Sciatic nerve (tissue), 2 donors: ENCODE data around the gene TTF2. TPM values are rescaled to one million over a fixed set of nuclear protein-coding genes. Genes with fewer than 3 reads are reported as not detected.

Experiments
- ATAC-seq: fragments of 200-7000 bp; cut with Tn5 transposase; one replicate; pipeline ENCODE4 v1.9.1; 2020; ENCODE audit warnings: mild to moderate bottlenecking, moderate library complexity
- DNase-seq: peaks from one replicate; pipeline ENCODE4 v3.0.0-alpha.2; 2020; ENCODE audit warnings: low spot score
- intact Hi-C: fragments of 100-400 bp; cut with DNase I; formaldehyde crosslinking; loops from one replicate; pipeline ENCODE4 v1.14.2; 2022
- total RNA-seq: library from RNA; stranded (reverse); fragmentation: NEBNext Ultra II Directional; extraction: Animal tissue kit (Norgen Biotek cat#: 25700); gene quantifications from one replicate; pipeline ENCODE4 v1.2.1, GENCODE V29; 2021
- donor health status: DM: no; HTN: no; CAD: no.
- donor health status: DM: no; HTN: no; CAD: no.

TTF2 gene
- 15.3 TPM for total RNA-seq

- ATAC-seq (peak; percentile 100), DNase-seq (peak; percentile 95)
- intact Hi-C loops, result no loop called here
Observed at GRCh38 chr1:117059678-117060440, at the start of gene TTF2. Gene TTF2, plus strand, starts transcription at chr1:117060326. Its CDS starts 21 bp downstream, at chr1:117060347.

DNA sequence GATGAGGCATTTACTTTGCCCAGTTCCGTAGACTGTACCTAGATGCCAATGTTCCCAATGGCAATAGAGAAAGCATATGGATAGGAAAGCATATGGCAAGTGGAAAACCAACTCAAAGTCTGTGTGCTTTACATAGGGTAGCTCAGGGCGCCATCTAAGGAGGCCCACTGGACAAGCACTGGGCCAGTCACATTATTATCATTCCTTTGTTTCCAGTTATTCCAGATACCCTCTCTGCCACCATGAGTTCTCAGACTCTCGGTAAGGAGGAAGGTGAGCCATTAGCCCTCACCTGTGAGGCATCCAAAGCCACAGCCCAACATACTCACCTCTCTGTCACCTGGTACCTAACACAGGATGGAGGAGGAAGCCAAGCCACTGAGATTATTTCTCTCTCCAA, 48.8 kb upstream of the TTF2 start:
- intact Hi-C loops, result no loop called here
- no peak for ATAC-seq
- no peak for DNase-seq

GRCh38 chr1:117013309-117013858, 46.7 kb upstream of the TTF2 start:
- DNase-seq, result no peak
- intact Hi-C loops, result no loop called here
- no peak for ATAC-seq

- intact Hi-C loops, result no loop called here
- no peak for ATAC-seq
- no peak for DNase-seq
Observed at GRCh38 chr1:117014209-117014608, 45.9 kb upstream of the TTF2 start.

GRCh38 chr1:117015724-117016123, 44.4 kb upstream of the TTF2 start:
- intact Hi-C loops, result no loop called here
- no peak for DNase-seq
- ATAC-seq, result no peak

GRCh38 chr1:117017062-117017461, 43.1 kb upstream of the TTF2 start:
- intact Hi-C loops, result no loop called here
- DNase-seq (no peak), ATAC-seq (peak; percentile 26)

DNA sequence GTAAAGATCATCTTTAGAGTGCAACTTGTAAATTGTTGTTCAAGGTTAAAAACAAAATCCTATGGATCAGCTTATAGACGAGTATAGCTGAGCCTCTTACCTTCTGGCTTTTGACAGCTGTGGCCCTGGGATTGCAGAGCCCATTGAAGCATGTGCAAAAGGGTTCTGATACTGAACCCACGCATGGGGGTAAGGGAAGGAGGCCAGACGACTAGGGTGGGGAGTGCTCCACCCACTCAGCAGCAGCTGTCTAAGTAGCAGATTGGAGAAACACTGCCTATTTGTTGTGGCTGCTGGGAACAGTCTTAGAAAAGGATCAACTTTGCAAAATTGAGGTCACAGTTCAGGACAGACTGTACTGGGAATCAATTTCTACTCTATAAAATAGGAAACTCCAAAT, 42.5 kb upstream of the TTF2 start:
- no peak for DNase-seq
- ATAC-seq, result peak; percentile 79
- intact Hi-C loops, result no loop called here

- intact Hi-C loops, result no loop called here
- DNase-seq, result no peak
- peak; percentile 24 for ATAC-seq
Observed at GRCh38 chr1:117020526-117021156, 39.5 kb upstream of the TTF2 start.

DNA sequence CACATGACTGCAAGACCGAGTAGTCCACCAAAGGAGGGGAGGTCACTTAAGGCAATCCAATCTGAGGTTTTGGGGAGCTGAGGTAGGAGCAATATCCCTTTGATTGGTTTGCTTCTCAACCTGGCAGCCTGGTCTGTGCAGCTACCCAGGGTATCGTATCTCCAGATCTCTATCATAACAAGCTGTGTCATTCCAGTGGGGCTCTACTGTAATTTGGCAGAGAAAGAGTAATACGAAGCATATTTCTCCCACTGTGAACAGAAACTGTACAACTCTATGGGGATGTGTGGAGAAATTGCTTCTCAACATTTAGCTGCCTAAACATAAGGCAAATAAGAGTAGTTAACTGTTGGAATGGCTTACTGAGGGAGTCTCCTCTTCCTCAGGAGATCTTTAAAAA, 38.0 kb upstream of the TTF2 start:
- intact Hi-C loops, result no loop called here
- ATAC-seq, result no peak
- DNase-seq, result no peak

DNA sequence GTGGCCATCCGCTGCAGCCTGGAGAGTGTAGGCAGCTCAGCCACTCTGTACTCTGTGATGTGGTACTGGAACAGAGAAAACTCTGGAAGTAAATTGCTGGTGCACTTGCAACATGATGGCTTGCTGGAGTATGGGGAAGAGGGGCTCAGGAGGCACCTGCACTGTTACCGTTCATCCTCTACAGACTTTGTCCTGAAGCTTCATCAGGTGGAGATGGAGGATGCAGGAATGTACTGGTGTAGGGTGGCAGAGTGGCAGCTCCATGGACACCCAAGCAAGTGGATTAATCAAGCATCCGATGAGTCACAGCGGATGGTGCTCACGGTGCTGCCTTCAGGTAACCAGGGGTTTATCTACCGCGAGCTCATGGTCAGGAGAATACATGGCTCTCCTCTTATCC, 34.6 kb upstream of the TTF2 start:
- DNase-seq (no peak), ATAC-seq (no peak)
- intact Hi-C loops, result no loop called here

DNA sequence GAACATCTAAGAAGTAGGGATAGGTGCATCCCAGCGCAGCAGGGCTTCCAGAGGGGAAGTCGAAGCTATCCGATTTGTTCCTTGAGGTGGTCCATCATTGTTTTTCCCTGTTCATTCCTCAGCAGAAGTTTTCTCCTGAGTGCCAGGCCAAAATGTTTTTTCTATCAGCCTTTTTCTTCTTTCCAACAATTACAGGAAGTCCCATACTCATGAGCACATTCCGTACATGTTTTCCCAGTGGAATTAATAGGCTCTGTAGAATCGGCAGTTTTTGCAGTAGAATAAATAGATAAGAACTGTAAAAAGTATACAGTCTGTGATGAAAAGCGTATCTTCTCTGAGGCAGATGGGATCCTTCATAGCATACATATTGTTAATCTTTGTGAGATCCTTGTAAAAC, 33.8 kb upstream of the TTF2 start:
- intact Hi-C loops, result no loop called here
- ATAC-seq, result no peak
- no peak for DNase-seq

DNA sequence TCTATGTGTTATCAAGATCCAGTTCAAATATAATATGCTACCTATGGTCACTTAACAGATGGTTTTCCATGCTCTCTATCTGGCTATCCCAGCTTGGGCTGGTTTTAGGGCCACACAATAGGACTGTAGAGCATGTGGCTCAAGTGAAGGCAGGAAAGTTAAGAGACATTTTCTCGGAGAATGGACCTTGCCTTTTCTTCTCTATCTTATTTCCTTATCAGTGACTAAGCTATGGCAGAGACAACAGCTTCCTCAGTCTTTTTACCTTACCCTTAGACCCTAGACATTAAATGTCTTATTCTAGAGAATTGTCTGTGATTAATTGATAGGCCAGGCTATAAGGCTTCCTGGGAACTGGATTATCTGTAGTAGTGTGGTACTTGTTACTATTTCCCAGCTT, 30.4 kb upstream of the TTF2 start:
- DNase-seq, result no peak
- intact Hi-C loops, result no loop called here
- no peak for ATAC-seq

- intact Hi-C loops, result no loop called here
Observed at GRCh38 chr1:117030271-117030877, 29.8 kb upstream of the TTF2 start.

DNA sequence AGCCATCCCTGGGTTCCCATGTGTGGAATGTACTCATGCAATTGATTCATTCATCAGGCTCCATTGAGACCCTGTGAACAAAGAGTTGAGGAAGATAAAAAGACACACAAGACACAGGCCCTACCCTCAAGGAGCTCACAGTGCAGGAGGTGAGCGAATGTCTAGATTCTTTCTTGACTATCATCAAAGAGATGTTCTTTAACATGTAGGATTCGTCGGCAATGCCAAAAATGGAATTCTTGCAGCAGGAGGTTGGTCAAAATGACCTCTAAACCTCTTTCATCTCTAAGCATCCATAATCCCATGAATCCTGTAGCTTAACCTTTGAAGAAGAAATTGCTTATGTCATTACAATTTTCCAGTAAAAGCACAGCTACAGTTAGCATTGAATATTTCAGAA, 27.9 kb upstream of the TTF2 start:
- DNase-seq, result no peak

More at GRCh38 chr1:117030271-117030877, 29.8 kb upstream of the TTF2 start:
- ATAC-seq (no peak), DNase-seq (no peak)

GRCh38 chr1:117032681-117033539, 27.2 kb upstream of the TTF2 start:
- ATAC-seq, result peak; percentile 26
- intact Hi-C loops, result no loop called here

More for the DNA sequence above, 27.9 kb upstream of the TTF2 start:
- intact Hi-C loops, result no loop called here
- ATAC-seq, result no peak

GRCh38 chr1:117033772-117034171, 26.4 kb upstream of the TTF2 start:
- ATAC-seq (no peak), DNase-seq (no peak)
- intact Hi-C loops, result no loop called here

More at GRCh38 chr1:117032681-117033539, 27.2 kb upstream of the TTF2 start:
- no peak for DNase-seq

GRCh38 chr1:117034791-117035290, 25.3 kb upstream of the TTF2 start:
- ATAC-seq (no peak), DNase-seq (no peak)
- intact Hi-C loops, result no loop called here

GRCh38 chr1:117036018-117036461, 24.1 kb upstream of the TTF2 start:
- no peak for ATAC-seq
- no peak for DNase-seq
- intact Hi-C loops, result no loop called here

DNA sequence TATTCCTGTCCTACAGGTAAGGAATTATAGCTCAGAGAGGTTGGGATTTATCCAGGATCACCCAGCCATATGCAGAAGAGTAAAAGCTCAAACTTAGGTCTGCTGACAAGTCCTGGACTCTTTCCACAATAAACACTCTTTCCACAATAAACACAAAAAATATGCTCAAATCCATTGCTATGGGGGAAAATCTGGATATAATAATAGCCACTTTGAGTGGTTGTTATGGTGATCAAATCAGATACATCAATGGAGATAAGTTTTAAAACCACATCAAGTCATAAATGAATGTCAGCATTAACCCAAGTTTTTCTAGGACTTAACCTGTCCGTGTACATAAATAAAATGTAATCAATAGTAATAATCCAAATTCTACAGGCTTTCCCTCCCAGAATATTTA, 22.3 kb upstream of the TTF2 start:
- ATAC-seq (no peak), DNase-seq (no peak)
- intact Hi-C loops, result no loop called here
